ENCODE data around the gene SLC30A1.

GRCh38 chr1:211534545-211535291 lies 44.2 kb downstream of the SLC30A1 start:
- TF ChIP-seq, protein P1, sequence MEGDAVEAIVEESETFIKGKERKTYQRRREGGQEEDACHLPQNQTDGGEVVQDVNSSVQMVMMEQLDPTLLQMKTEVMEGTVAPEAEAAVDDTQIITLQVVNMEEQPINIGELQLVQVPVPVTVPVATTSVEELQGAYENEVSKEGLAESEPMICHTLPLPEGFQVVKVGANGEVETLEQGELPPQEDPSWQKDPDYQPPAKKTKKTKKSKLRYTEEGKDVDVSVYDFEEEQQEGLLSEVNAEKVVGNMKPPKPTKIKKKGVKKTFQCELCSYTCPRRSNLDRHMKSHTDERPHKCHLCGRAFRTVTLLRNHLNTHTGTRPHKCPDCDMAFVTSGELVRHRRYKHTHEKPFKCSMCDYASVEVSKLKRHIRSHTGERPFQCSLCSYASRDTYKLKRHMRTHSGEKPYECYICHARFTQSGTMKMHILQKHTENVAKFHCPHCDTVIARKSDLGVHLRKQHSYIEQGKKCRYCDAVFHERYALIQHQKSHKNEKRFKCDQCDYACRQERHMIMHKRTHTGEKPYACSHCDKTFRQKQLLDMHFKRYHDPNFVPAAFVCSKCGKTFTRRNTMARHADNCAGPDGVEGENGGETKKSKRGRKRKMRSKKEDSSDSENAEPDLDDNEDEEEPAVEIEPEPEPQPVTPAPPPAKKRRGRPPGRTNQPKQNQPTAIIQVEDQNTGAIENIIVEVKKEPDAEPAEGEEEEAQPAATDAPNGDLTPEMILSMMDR (IDR thresholded peaks at IDR 0.05) = no peak
- TF ChIP-seq POLR2A (IDR thresholded peaks at IDR 0.05) = no peak

Data from lower leg skin (tissue), 3 donors.